LNCAP (cell line): ENCODE measurements around the gene SNTA1.

Experiments
- TF ChIP-seq, protein P1 (sequence below): fragments of 450-650 bp; IDR thresholded peaks from 2 replicates; pipeline ENCODE4 v1.5.1; 2017; ENCODE audit warnings: mild to moderate bottlenecking

Gene SNTA1

DNA sequence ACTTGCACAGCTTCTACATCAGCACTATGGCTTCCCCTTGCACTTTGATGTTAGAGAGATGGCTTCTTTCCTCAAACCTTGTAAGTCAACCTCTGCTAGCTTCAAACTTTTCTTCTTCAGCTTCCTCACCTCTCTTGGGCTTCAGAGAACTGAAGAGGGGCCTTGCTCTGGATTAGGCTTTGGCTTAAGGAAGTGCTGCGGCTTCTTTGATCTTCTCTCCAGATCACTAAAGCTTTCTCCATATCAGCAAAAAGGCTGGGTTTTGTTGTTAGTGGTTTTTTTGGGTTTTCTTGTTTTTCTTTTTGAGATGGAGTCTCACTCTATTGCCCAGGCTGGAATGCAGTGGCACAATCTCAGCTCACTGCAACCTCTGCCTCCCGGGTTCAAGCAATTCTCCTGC, 66.2 kb downstream of the SNTA1 start:
- TF ChIP-seq, protein P1, sequence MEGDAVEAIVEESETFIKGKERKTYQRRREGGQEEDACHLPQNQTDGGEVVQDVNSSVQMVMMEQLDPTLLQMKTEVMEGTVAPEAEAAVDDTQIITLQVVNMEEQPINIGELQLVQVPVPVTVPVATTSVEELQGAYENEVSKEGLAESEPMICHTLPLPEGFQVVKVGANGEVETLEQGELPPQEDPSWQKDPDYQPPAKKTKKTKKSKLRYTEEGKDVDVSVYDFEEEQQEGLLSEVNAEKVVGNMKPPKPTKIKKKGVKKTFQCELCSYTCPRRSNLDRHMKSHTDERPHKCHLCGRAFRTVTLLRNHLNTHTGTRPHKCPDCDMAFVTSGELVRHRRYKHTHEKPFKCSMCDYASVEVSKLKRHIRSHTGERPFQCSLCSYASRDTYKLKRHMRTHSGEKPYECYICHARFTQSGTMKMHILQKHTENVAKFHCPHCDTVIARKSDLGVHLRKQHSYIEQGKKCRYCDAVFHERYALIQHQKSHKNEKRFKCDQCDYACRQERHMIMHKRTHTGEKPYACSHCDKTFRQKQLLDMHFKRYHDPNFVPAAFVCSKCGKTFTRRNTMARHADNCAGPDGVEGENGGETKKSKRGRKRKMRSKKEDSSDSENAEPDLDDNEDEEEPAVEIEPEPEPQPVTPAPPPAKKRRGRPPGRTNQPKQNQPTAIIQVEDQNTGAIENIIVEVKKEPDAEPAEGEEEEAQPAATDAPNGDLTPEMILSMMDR, result no peak

DNA sequence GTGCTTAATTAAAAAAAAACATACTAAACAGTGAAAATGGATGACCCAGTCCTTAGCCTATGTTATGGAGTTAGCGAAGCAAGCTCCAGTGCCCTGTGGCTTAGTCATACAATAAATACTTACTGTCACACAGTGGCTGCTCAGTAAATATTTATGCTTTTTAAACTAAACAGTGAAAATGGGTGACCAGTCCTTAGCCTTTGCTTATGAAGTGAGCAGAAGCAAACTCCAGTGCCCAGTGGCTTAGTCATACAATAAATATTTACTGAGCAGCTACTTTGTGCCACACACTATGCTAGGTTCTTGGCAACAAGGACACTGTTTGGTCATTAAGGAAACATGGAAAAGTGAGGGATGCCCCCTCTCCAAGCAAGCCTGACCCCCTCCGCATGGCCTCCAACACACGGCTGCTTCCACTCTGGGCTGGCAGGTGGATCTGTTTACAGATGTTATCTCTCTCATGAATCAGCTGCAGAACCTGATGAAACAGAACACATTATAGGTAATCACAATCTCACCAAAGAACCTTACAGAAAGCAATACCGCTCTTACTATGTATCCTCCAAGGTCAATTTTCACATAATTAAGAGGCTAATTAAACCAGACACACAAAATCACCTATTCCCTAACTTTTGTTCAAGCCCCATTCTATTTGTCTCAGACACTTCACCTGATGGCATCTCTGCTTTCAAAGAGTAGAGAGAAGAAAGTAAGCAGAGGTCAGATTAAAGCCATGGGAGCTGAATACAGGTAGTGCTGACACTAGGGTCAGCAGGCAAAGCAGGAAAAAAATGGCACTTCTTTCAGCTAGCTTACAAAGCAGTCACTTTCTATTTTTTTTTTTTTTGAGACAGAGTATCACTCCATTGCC, 69.6 kb downstream of the SNTA1 start:
- TF ChIP-seq, protein P1, result no peak

DNA sequence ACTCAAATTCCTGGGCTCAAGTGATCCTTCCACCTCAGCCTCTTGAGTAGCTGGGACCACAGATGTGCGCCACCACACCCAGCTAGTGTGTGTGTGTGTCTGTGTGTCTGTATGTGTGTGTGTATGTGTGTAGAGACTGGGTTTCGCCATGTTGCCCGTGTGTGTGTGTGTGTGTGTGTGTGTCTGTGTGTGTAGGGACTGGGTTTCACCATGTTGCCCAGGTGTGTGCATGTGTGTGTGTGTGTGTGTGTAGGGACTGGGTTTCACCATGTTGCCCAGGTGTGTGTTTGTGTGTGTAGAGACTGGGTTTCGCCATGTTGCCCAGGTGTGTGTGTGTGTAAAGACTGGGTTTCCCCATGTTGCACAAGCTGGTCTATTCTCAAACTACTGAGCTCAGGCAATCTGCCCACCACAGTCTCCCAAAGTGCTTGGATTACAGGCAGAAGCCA, 70.5 kb downstream of the SNTA1 start:
- TF ChIP-seq, protein P1, result no peak

DNA sequence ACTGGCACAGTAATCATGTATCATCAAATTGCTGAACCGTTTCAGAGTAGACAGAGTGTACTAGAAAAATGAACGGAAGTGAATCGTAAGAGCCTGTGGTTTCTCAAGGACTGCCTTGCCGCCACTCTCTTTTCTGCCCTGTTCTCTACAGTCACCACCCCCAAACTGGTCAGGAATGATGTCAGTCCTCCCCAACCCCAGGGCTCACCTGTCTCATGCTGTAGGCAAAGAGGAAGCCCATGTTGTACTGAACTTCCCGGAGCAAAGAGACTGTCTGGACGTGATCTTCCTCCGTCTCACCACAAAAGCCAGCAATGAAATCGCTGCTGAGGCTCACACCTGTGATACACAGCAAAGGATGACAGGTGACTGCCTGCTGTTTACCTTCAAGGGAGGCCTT, 73.3 kb downstream of the SNTA1 start:
- TF ChIP-seq, protein P1, result no peak

DNA sequence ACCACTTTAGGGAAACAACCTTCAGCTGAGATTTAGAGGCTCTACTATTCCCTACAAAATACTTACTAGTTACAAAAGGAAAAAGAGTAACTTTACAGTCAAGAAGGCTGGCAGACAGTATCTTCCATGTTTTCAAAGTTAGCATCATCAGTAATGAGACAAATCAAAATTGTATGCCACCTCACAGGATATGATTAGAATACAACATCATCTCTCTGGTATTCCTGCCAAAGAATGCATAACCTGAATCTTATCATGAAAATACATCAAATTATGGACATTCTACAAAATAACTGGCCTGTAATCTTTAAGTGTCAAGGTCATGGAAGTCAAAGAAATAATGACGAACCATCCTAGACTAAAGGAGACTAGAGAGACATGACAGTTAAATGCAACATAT, 80.7 kb downstream of the SNTA1 start:
- TF ChIP-seq, protein P1, result no peak

- TF ChIP-seq, protein P1, result no peak
Observed at GRCh38 chr20:33359399-33360261, 83.9 kb downstream of the SNTA1 start.
